CD8-positive, alpha-beta memory T cell (primary cell): ENCODE data around the gene BMPR1B. TPM values are rescaled to one million over a fixed set of nuclear protein-coding genes. Genes with fewer than 3 reads are reported as not detected.

Experiments used
- CTCF ChIA-PET: fragments of 350-600 bp; sonication (Branson Sonifier 250); formaldehyde crosslinking; loops from one replicate; lab custom pipeline; 2021; ENCODE audit warnings: antibody characterized with exemption; lab: Charles Lee
- POLR2A ChIA-PET: fragments of 350-600 bp; sonication (Branson Sonifier 250); formaldehyde crosslinking; loops from one replicate; lab custom pipeline; 2021; ENCODE audit warnings: antibody characterized with exemption; lab: Charles Lee
- DNase-seq, 5 donors: peaks; one replicate each; pipeline versions ENCODE4 v3.0.0 to v3.0.0-alpha.2; 2020 to 2022; ENCODE audit warnings: mixed read lengths in 1 of 5
- H3K27ac ChIP-seq: one replicate; pipeline ENCODE4 v1.7.0; 2013; ENCODE audit warnings: low read depth, mild to moderate bottlenecking, low read length, moderate library complexity
- H3K27me3 ChIP-seq: 2 replicates; pipeline ENCODE4 v1.7.0; 2013; ENCODE audit warnings: low read length, mild to moderate bottlenecking; ENCODE audit not compliant: insufficient read depth, poor library complexity, severe bottlenecking
- H3K36me3 ChIP-seq: 2 replicates; pipeline ENCODE4 v1.7.0; 2013; ENCODE audit warnings: mild to moderate bottlenecking, low read length, moderate library complexity; ENCODE audit not compliant: insufficient read depth
- H3K4me1 ChIP-seq: 2 replicates; pipeline ENCODE4 v1.7.0; 2013; ENCODE audit warnings: mild to moderate bottlenecking, low read length, moderate library complexity; ENCODE audit not compliant: insufficient read depth
- H3K4me3 ChIP-seq: 2 replicates; pipeline ENCODE4 v1.7.0; 2013; ENCODE audit warnings: mild to moderate bottlenecking, low read length
- H3K9me3 ChIP-seq: 2 replicates; pipeline ENCODE4 v1.7.0; 2013; ENCODE audit warnings: mild to moderate bottlenecking, low read length
- H3K27ac Mint-ChIP-seq, 8 donors: one replicate each; pipeline ENCODE4 v1.8.0; 2020 to 2021; ENCODE audit warnings: mixed read lengths in 8 of 8, mild to moderate bottlenecking in 6 of 8, inconsistent platforms in 3 of 8, moderate library complexity in 3 of 8
- H3K27me3 Mint-ChIP-seq, 2 donors: one replicate each; pipeline ENCODE4 v1.8.0; 2020 to 2021; ENCODE audit warnings: mixed read lengths in 2 of 2, mild to moderate bottlenecking in 1 of 2, moderate library complexity in 1 of 2
- H3K36me3 Mint-ChIP-seq, 3 donors: one replicate each; pipeline ENCODE4 v1.8.0; 2020 to 2021; ENCODE audit warnings: mixed read lengths in 3 of 3, inconsistent platforms in 1 of 3, mild to moderate bottlenecking in 1 of 3
- H3K4me1 Mint-ChIP-seq, 3 donors: one replicate each; pipeline ENCODE4 v1.8.0; 2020 to 2021; ENCODE audit warnings: mixed read lengths in 3 of 3, inconsistent platforms in 1 of 3, mild to moderate bottlenecking in 1 of 3
- H3K4me3 Mint-ChIP-seq, 7 donors: one replicate each; pipeline ENCODE4 v1.8.0; 2020 to 2021; ENCODE audit warnings: mixed read lengths in 7 of 7, mild to moderate bottlenecking in 6 of 7, moderate library complexity in 4 of 7, inconsistent platforms in 2 of 7
- H3K9me3 Mint-ChIP-seq, 5 donors: one replicate each; pipeline ENCODE4 v1.8.0; 2020 to 2022; ENCODE audit warnings: mixed read lengths in 5 of 5, mild to moderate bottlenecking in 3 of 5, moderate library complexity in 2 of 5, inconsistent platforms in 1 of 5
- polyA plus RNA-seq: library from polyadenylated mRNA; unstranded; fragments of 300-500 nt; fragmentation: Illumina TruSeq; gene quantifications from one replicate; pipeline ENCODE4 v1.2.3, GENCODE V29; 2021
- total RNA-seq, 2 experiments: library from RNA; stranded (reverse); gene quantifications; one replicate each; pipeline ENCODE4 v1.2.3, GENCODE V29; 2021

Gene BMPR1B
- total and polyA plus RNA-seq, 3 experiments from 2014 or later = 0.14 TPM; not detected in 2

DNA sequence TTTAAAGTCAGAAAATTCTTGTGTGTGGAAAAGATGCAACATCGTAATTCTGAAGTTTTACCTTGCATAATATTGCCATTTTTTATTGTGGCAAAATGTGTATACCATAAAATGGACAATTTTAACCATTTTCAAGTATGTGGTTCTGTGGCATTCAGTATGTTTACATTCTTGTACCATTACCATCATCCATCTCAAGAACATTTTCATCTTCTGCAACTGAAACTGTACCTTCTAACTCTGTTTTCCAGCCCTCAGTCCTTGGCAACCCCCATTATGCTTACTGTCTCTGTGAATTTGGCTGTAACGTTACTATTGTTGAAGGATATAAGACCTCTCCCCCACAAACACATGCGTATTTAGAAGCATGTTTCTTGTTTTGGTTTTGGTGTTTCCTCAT lies 123.2 kb downstream of the BMPR1B start:
- Mint-ChIP-seq H3K9me3 (peaks cover 0 to 2% (median 0%) of the 10 kb centered on the region in 5 donors), H3K27ac (no peak overlapping the region), H3K4me1 (no peaks in the 10 kb centered on the region), H3K27me3 (peaks cover 0 to 5% of the 10 kb centered on the region in 2 donors), H3K36me3 (no peaks in the 10 kb centered on the region), H3K4me3 (no peak overlapping the region)
- Histone ChIP-seq H3K9me3 (no peaks in the 10 kb centered on the region), H3K27ac (no peak overlapping the region), H3K4me3 (no peak overlapping the region), H3K36me3 (no peaks in the 10 kb centered on the region), H3K4me1 (no peaks in the 10 kb centered on the region), H3K27me3 (no peaks in the 10 kb centered on the region)
- ChIA-PET POLR2A (no interaction called here), CTCF (no interaction called here)
- DNase-seq = no peak

DNA sequence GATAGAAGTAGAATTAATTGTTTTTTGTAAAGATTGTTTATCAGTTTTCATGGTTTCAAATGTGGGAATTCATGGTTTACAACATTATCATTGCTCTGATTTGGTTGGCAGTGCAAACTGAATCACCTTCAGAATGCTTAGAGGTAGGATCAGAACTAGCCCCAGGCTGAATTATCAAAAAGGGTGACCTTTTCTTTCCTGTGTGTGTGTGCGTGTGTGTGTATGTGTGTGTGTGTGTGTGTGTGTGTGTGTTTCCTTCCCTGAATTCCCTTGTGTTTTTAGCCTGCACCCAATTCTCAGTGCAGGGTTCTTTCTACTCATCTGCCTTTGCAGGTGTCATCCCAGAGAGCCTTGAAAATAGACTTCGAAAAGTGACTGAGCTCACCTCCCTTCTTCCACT lies 125.0 kb downstream of the BMPR1B start:
- Histone ChIP-seq H3K4me3 (no peak overlapping the region), H3K27ac (no peak overlapping the region), H3K4me1 (no peaks in the 10 kb centered on the region), H3K9me3 (no peaks in the 10 kb centered on the region), H3K36me3 (no peaks in the 10 kb centered on the region), H3K27me3 (no peaks in the 10 kb centered on the region)
- H3K36me3 Mint-ChIP-seq = no peaks in the 10 kb centered on the region
- no peak for DNase-seq
- H3K9me3 Mint-ChIP-seq = peaks cover 0 to 2% (median 0%) of the 10 kb centered on the region in 5 donors
- no peak overlapping the region for H3K4me3 Mint-ChIP-seq
- no peaks in the 10 kb centered on the region for H3K4me1 Mint-ChIP-seq
- ChIA-PET POLR2A (no interaction called here), CTCF (no interaction called here)
- peaks cover 0 to 9% of the 10 kb centered on the region in 2 donors for H3K27me3 Mint-ChIP-seq
- no peak overlapping the region for H3K27ac Mint-ChIP-seq

- CTCF ChIA-PET = no interaction called here
- Histone ChIP-seq H3K36me3 (no peaks in the 10 kb centered on the region), H3K4me1 (no peaks in the 10 kb centered on the region), H3K9me3 (no peaks in the 10 kb centered on the region), H3K4me3 (no peak overlapping the region), H3K27me3 (no peaks in the 10 kb centered on the region), H3K27ac (no peak overlapping the region)
- peaks cover 0 to 10% (median 0%) of the 10 kb centered on the region in 5 donors for H3K9me3 Mint-ChIP-seq
- H3K27me3 Mint-ChIP-seq = peaks cover 0 to 9% of the 10 kb centered on the region in 2 donors
- H3K4me3 Mint-ChIP-seq = no peak overlapping the region
- no peak overlapping the region for H3K27ac Mint-ChIP-seq
- no peak for DNase-seq
- H3K36me3 Mint-ChIP-seq = no peaks in the 10 kb centered on the region
- POLR2A ChIA-PET = no interaction called here
- H3K4me1 Mint-ChIP-seq = no peaks in the 10 kb centered on the region
Measured at GRCh38 chr4:94887027-94887426, 129.3 kb downstream of the BMPR1B start.

DNA sequence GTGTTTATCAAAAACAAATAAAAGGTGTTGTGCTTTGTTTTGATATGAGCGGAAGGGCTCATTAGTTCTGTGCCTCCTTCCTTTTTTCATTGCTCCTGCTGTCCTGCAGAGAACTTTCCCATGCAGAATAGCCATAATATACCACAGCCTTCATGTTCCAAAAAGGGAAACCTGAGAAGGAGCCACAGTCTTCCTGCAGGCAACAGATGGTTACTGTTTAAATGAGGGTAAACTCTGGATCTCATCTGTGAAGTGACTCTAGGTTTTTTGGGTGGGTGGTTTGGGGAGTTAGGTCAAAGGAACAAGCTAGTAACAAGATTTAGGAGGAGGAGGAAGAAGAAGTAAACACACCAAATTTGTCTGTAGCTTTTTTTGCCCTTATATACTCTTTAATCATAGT lies 131.8 kb downstream of the BMPR1B start:
- Mint-ChIP-seq H3K27me3 (peaks cover 0 to 9% of the 10 kb centered on the region in 2 donors), H3K9me3 (peaks cover 0 to 13% (median 2%) of the 10 kb centered on the region in 5 donors), H3K36me3 (no peaks in the 10 kb centered on the region), H3K4me1 (no peaks in the 10 kb centered on the region), H3K27ac (no peak overlapping the region), H3K4me3 (no peak overlapping the region)
- Histone ChIP-seq H3K27me3 (no peaks in the 10 kb centered on the region), H3K36me3 (no peaks in the 10 kb centered on the region), H3K4me3 (no peak overlapping the region), H3K4me1 (no peaks in the 10 kb centered on the region), H3K27ac (no peak overlapping the region), H3K9me3 (no peaks in the 10 kb centered on the region)
- POLR2A ChIA-PET = no interaction called here
- CTCF ChIA-PET = no interaction called here
- DNase-seq = no peak

DNA sequence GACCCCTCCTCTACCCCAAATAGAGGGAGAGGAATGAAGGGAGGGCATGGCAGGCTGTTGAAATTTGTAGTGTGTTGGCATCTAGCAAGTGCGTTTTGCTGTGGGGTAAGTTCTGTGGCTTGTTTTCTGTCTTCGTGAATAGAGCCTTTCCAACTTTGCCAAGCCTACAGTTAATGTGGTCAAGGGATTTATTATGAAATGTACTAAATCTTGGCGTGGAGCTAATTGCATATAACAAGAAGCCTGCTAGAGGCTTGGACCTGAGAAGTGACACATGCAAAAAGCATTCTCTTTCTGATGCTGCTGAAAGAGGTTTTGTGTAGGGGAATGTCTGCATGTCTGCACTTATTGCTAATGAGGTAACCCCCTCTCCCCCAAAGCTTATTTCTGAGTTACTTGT lies 132.2 kb downstream of the BMPR1B start:
- no peak overlapping the region for H3K27ac Mint-ChIP-seq
- no peak overlapping the region for H3K4me3 Mint-ChIP-seq
- peaks cover 0 to 7% of the 10 kb centered on the region in 2 donors for H3K27me3 Mint-ChIP-seq
- H3K36me3 Mint-ChIP-seq = no peaks in the 10 kb centered on the region
- Histone ChIP-seq H3K4me3 (no peak overlapping the region), H3K9me3 (no peaks in the 10 kb centered on the region), H3K36me3 (no peaks in the 10 kb centered on the region), H3K4me1 (no peaks in the 10 kb centered on the region), H3K27me3 (no peaks in the 10 kb centered on the region), H3K27ac (no peak overlapping the region)
- H3K4me1 Mint-ChIP-seq = no peaks in the 10 kb centered on the region
- ChIA-PET POLR2A (no interaction called here), CTCF (no interaction called here)
- DNase-seq = no peak
- peaks cover 0 to 14% (median 2%) of the 10 kb centered on the region in 5 donors for H3K9me3 Mint-ChIP-seq

- Mint-ChIP-seq H3K27ac (no peak overlapping the region), H3K9me3 (peaks cover 0 to 16% (median 2%) of the 10 kb centered on the region in 5 donors), H3K4me1 (no peaks in the 10 kb centered on the region), H3K36me3 (no peaks in the 10 kb centered on the region), H3K4me3 (no peak overlapping the region), H3K27me3 (peaks cover 0 to 4% of the 10 kb centered on the region in 2 donors)
- Histone ChIP-seq H3K27me3 (no peaks in the 10 kb centered on the region), H3K4me1 (no peaks in the 10 kb centered on the region), H3K9me3 (no peaks in the 10 kb centered on the region), H3K27ac (no peak overlapping the region), H3K36me3 (no peaks in the 10 kb centered on the region), H3K4me3 (no peak overlapping the region)
- no peak for DNase-seq
- POLR2A ChIA-PET = no interaction called here
- CTCF ChIA-PET = no interaction called here
Measured at GRCh38 chr4:94890579-94890978, 132.8 kb downstream of the BMPR1B start.

GRCh38 chr4:94892051-94892450 lies 134.3 kb downstream of the BMPR1B start:
- no peaks in the 10 kb centered on the region for H3K27me3 Mint-ChIP-seq
- ChIA-PET CTCF (no interaction called here), POLR2A (no interaction called here)
- no peaks in the 10 kb centered on the region for H3K27me3 ChIP-seq
- H3K4me1 ChIP-seq = no peaks in the 10 kb centered on the region
- H3K9me3 Mint-ChIP-seq = peaks cover 0 to 16% (median 2%) of the 10 kb centered on the region in 5 donors
- H3K27ac Mint-ChIP-seq = no peak overlapping the region
- no peaks in the 10 kb centered on the region for H3K36me3 Mint-ChIP-seq
- H3K4me3 ChIP-seq = no peak overlapping the region
- no peaks in the 10 kb centered on the region for H3K36me3 ChIP-seq
- no peaks in the 10 kb centered on the region for H3K9me3 ChIP-seq
- DNase-seq = no peak
- H3K4me3 Mint-ChIP-seq = no peak overlapping the region
- no peaks in the 10 kb centered on the region for H3K4me1 Mint-ChIP-seq
- no peak overlapping the region for H3K27ac ChIP-seq

DNA sequence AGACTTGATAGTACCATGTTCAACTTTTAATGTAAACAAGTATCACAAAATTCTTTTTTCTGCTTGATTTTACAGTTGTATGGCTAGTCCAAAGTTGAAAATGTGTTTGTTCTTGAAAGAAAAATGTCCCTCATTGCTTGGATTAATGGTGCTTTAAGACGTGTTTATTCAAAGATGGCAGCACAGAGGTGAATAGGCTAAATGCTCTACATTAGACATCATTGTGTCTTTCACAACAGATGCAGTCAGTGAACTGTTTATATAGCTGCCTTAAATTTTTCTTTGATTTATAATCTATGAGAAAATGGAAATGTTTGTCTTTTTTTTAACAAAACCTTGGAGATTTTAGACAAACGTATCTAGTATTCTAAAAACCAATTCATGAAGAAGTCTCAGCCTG lies 137.3 kb downstream of the BMPR1B start:
- Mint-ChIP-seq H3K27me3 (no peaks in the 10 kb centered on the region), H3K27ac (no peak overlapping the region), H3K36me3 (no peaks in the 10 kb centered on the region), H3K4me3 (no peak overlapping the region), H3K4me1 (no peaks in the 10 kb centered on the region), H3K9me3 (peaks cover 0 to 13% (median 2%) of the 10 kb centered on the region in 5 donors)
- no peaks in the 10 kb centered on the region for H3K9me3 ChIP-seq
- DNase-seq = no peak
- CTCF ChIA-PET = no interaction called here
- POLR2A ChIA-PET = no interaction called here
- no peaks in the 10 kb centered on the region for H3K27me3 ChIP-seq
- H3K4me3 ChIP-seq = no peak overlapping the region
- no peaks in the 10 kb centered on the region for H3K36me3 ChIP-seq
- H3K4me1 ChIP-seq = no peaks in the 10 kb centered on the region
- no peak overlapping the region for H3K27ac ChIP-seq

DNA sequence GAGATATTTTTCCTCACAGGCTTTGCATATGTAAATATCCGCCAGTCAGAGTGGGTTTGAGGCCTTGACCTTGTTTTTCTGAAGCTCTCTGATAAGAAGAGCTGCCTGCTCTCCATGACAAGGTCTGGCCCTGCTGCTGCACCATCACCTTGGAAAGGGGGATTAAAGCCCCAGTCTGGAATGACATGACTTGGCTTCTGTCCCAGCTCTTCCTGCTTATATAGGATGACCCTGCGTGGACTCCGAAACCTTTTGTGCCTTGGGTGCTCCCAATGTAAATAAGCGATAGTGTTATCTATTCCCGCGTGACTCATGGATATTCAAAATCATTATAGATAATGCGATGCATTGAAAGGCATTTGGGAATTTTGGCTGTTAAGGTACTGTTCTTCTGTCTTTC lies 139.3 kb downstream of the BMPR1B start:
- H3K27me3 Mint-ChIP-seq = no peaks in the 10 kb centered on the region
- Histone ChIP-seq H3K4me3 (no peak overlapping the region), H3K27me3 (no peaks in the 10 kb centered on the region), H3K27ac (no peak overlapping the region), H3K4me1 (no peaks in the 10 kb centered on the region), H3K36me3 (no peaks in the 10 kb centered on the region), H3K9me3 (no peaks in the 10 kb centered on the region)
- peaks cover 0 to 6% (median 0%) of the 10 kb centered on the region in 5 donors for H3K9me3 Mint-ChIP-seq
- H3K27ac Mint-ChIP-seq = no peak overlapping the region
- H3K4me1 Mint-ChIP-seq = no peaks in the 10 kb centered on the region
- H3K4me3 Mint-ChIP-seq = no peak overlapping the region
- POLR2A ChIA-PET = no interaction called here
- no peak for DNase-seq
- no peaks in the 10 kb centered on the region for H3K36me3 Mint-ChIP-seq
- CTCF ChIA-PET = no interaction called here
